H1 (cell line): ENCODE data around the gene MED16. TPM values are rescaled to one million over a fixed set of nuclear protein-coding genes. Genes with fewer than 3 reads are reported as not detected.

ENCODE experiments used
- CTCF ChIA-PET: fragments of 300-600 bp; sonication (Branson Sonifier 250); formaldehyde crosslinking; loops from one replicate; lab custom pipeline; 2021; ENCODE audit not compliant: partially characterized antibody; lab: Charles Lee
- POLR2A ChIA-PET: fragments of 300-600 bp; sonication (Branson Sonifier 250); formaldehyde crosslinking; loops from one replicate; lab custom pipeline; 2021; ENCODE audit warnings: inconsistent platforms; ENCODE audit not compliant: partially characterized antibody; lab: Charles Lee
- DNase-seq, 2 experiments: peaks; one replicate each; pipeline versions ENCODE4 v3.0.0 to v3.0.0-alpha.2; 2010 to 2022; ENCODE audit warnings: low spot score in 2 of 2, low read depth in 1 of 2, mixed read lengths in 1 of 2
- FAIRE-seq: peaks from 2 replicates; lab custom pipeline; 2011; peaks lifted over from hg19 to GRCh38; lab: Jason Lieb, UNC
- H2AFZ ChIP-seq: 2 replicates; pipeline ENCODE4 v1.8.1; 2012; ENCODE audit warnings: low read length, inconsistent platforms
- H2AK5ac ChIP-seq: 2 replicates; pipeline ENCODE4 v1.6.1; 2013; ENCODE audit warnings: low read depth, low read length
- H2BK120ac ChIP-seq: replicated peaks from 2 replicates; pipeline ENCODE3; 2013; ENCODE audit warnings: low read depth, low read length, inconsistent platforms
- H2BK12ac ChIP-seq: 2 replicates; pipeline ENCODE4 v1.6.1; 2013; ENCODE audit warnings: low read depth, low read length
- H2BK15ac ChIP-seq: 2 replicates; pipeline ENCODE4 v1.6.1; 2013; ENCODE audit warnings: low read length
- H2BK20ac ChIP-seq: 2 replicates; pipeline ENCODE4 v1.6.1; 2013; ENCODE audit warnings: low read length
- H2BK5ac ChIP-seq: 2 replicates; pipeline ENCODE4 v1.6.1; 2013; ENCODE audit warnings: low read depth, low read length
- H3K14ac ChIP-seq: 2 replicates; pipeline ENCODE4 v1.6.1; 2013; ENCODE audit warnings: inconsistent platforms; ENCODE audit not compliant: insufficient read length
- H3K18ac ChIP-seq: 2 replicates; pipeline ENCODE4 v1.6.1; 2013; ENCODE audit warnings: low read length; ENCODE audit errors: extremely low read depth
- H3K23ac ChIP-seq: 2 replicates; pipeline ENCODE4 v1.6.1; 2013; ENCODE audit warnings: inconsistent platforms; ENCODE audit not compliant: insufficient read length
- H3K23me2 ChIP-seq: 2 replicates; pipeline ENCODE4 v1.6.1; 2013; ENCODE audit warnings: low read depth, low read length
- H3K27ac ChIP-seq: 2 replicates; pipeline ENCODE4 v1.6.1; 2011; ENCODE audit warnings: low read depth, low read length, inconsistent platforms
- H3K27me3 ChIP-seq, 4 experiments: replicated peaks in 1 of 4; 1 replicate in 1 of 4; 2 replicates in 3 of 4; pipeline versions ENCODE4 v1.6.1 to v1.8.1; 2011 to 2013; ENCODE audit warnings: low read length in 3 of 4, mild to moderate bottlenecking in 3 of 4, inconsistent platforms in 2 of 4, mixed read lengths in 2 of 4, moderate library complexity in 1 of 4; ENCODE audit not compliant: control insufficient read depth in 3 of 4, insufficient read depth in 3 of 4; ENCODE audit errors: extremely low read depth in 1 of 4
- H3K36me3 ChIP-seq, 4 experiments: 2 replicates each; pipeline versions ENCODE4 v1.6.1 to v1.8.1; 2011 to 2013; ENCODE audit warnings: mild to moderate bottlenecking in 4 of 4, low read length in 3 of 4, moderate library complexity in 2 of 4, control low read depth in 1 of 4, inconsistent platforms in 1 of 4; ENCODE audit not compliant: insufficient read depth in 4 of 4, control insufficient read depth in 2 of 4
- H3K4ac ChIP-seq: replicated peaks from 2 replicates; pipeline ENCODE3; 2013; ENCODE audit warnings: low read length, low read depth, mixed read lengths, inconsistent platforms; ENCODE audit not compliant: insufficient read length
- H3K4me1 ChIP-seq, 4 experiments: replicated peaks in 1 of 4; 1 replicate in 1 of 4; 2 replicates in 3 of 4; pipeline versions ENCODE4 v1.6.1 to v1.8.1; 2011 to 2013; ENCODE audit warnings: low read length in 3 of 4, inconsistent platforms in 2 of 4, mixed read lengths in 1 of 4; ENCODE audit not compliant: insufficient read depth in 4 of 4, control insufficient read depth in 3 of 4
- H3K4me2 ChIP-seq, 2 experiments: 2 replicates each; pipeline versions ENCODE4 v1.6.1 to v1.8.1; 2011 to 2013; ENCODE audit warnings: low read depth in 2 of 2, low read length in 2 of 2, control low read depth in 1 of 2, inconsistent platforms in 1 of 2, mild to moderate bottlenecking in 1 of 2; ENCODE audit not compliant: insufficient read depth in 1 of 2
- H3K4me3 ChIP-seq, 4 experiments: fragments of 200-600, 300-600 bp in 1 of 4; sonication (generic), shearing (Covaris generic), sonication (Bioruptor Twin) in 1 of 4; 2 replicates each; pipeline versions ENCODE4 v1.5.1 to v1.8.1; 2011 to 2016; ENCODE audit warnings: low read length in 4 of 4, low read depth in 3 of 4, control low read depth in 2 of 4, inconsistent platforms in 2 of 4, mild to moderate bottlenecking in 2 of 4, mixed read lengths in 1 of 4, moderate library complexity in 1 of 4; ENCODE audit not compliant: insufficient read depth in 2 of 4; ENCODE audit errors: extremely low read depth in 1 of 4
- H3K56ac ChIP-seq: replicated peaks from 2 replicates; pipeline ENCODE3; 2013; ENCODE audit warnings: low read depth, mild to moderate bottlenecking, mixed read lengths, low read length, inconsistent platforms; ENCODE audit not compliant: insufficient read length
- H3K79me1 ChIP-seq: 2 replicates; pipeline ENCODE4 v1.6.1; 2013; ENCODE audit warnings: low read depth, low read length, control low read depth
- H3K79me2 ChIP-seq, 2 experiments: 2 replicates each; pipeline versions ENCODE4 v1.6.1 to v1.8.1; 2012 to 2013; ENCODE audit warnings: low read length in 2 of 2, mild to moderate bottlenecking in 2 of 2, inconsistent platforms in 1 of 2; ENCODE audit not compliant: insufficient read depth in 2 of 2, control insufficient read depth in 1 of 2
- H3K9ac ChIP-seq, 4 experiments: replicated peaks in 1 of 4; 1 replicate in 1 of 4; 2 replicates in 3 of 4; pipeline versions ENCODE4 v1.6.1 to v1.8.1; 2011 to 2013; ENCODE audit warnings: low read depth in 3 of 4, low read length in 3 of 4, control low read depth in 2 of 4, mild to moderate bottlenecking in 2 of 4, moderate library complexity in 2 of 4, inconsistent platforms in 1 of 4; ENCODE audit errors: extremely low read depth in 1 of 4
- H3K9me3 ChIP-seq, 2 experiments: 2 replicates each; pipeline versions ENCODE4 v1.6.1 to v1.8.1; 2012 to 2013; ENCODE audit warnings: mild to moderate bottlenecking in 2 of 2, moderate library complexity in 2 of 2, control low read depth in 1 of 2, inconsistent platforms in 1 of 2, low read depth in 1 of 2, low read length in 1 of 2, mixed read lengths in 1 of 2; ENCODE audit not compliant: insufficient read depth in 2 of 2
- H4K20me1 ChIP-seq, 2 experiments: replicated peaks in 1 of 2; 2 replicates each; pipeline versions ENCODE3 to v1.8.1; 2011 to 2013; ENCODE audit warnings: inconsistent platforms in 2 of 2, low read length in 2 of 2, mild to moderate bottlenecking in 1 of 2; ENCODE audit not compliant: insufficient read depth in 2 of 2, control insufficient read depth in 1 of 2
- H4K5ac ChIP-seq: 2 replicates; pipeline ENCODE4 v1.6.1; 2013; ENCODE audit warnings: low read length, low read depth, mixed read lengths, inconsistent platforms; ENCODE audit not compliant: insufficient read length
- H4K8ac ChIP-seq: 2 replicates; pipeline ENCODE4 v1.8.0; 2013; ENCODE audit warnings: mild to moderate bottlenecking, moderate library complexity, low read length, inconsistent platforms; ENCODE audit not compliant: insufficient read depth; ENCODE audit errors: extremely low read depth
- H4K91ac ChIP-seq: replicated peaks from 2 replicates; pipeline ENCODE3; 2013; ENCODE audit warnings: low read length, mixed read lengths, inconsistent platforms; ENCODE audit not compliant: insufficient read length
- EZH2 ChIP-seq: fragments of 200-600 bp; sonication (generic); IDR thresholded peaks from 2 replicates; pipeline ENCODE4 v1.7.1; 2012; ENCODE audit warnings: low read depth, mild to moderate bottlenecking, moderate library complexity, low read length, inconsistent platforms; ENCODE audit not compliant: severe bottlenecking
- KDM4A ChIP-seq: IDR thresholded peaks from one replicate; pipeline ENCODE4 v1.7.1; 2012; ENCODE audit warnings: low read depth, mild to moderate bottlenecking, moderate library complexity, low read length, inconsistent platforms; ENCODE audit not compliant: severe bottlenecking
- PHF8 ChIP-seq: fragments of 200-600 bp; sonication (generic); conservative IDR thresholded peaks from 2 replicates; pipeline ENCODE4 v1.7.1; 2012; ENCODE audit warnings: low read depth, mild to moderate bottlenecking, inconsistent platforms, low read length, moderate library complexity
- TAF1 ChIP-seq: IDR thresholded peaks from 2 replicates; pipeline ENCODE4 v1.6.1; 2011; ENCODE audit warnings: mild to moderate bottlenecking, low read depth, low read length
- WGBS, 2 experiments: shearing (Covaris generic) in 1 of 2; methylation state at CpG; one replicate each; pipeline versions ENCODE4 v1.1.6 to v1.1.7; 2013 to 2015; ENCODE audit warnings: low lambda C conversion rate in 2 of 2, mixed read lengths in 2 of 2, inconsistent platforms in 1 of 2, low coverage in 1 of 2, missing lambda C conversion rate in 1 of 2; ENCODE audit not compliant: insufficient replicate concordance in 2 of 2, insufficient coverage in 1 of 2, insufficient read length in 1 of 2; ENCODE audit errors: extremely low coverage in 1 of 2, missing lambda C conversion rate in 1 of 2; 5-methylcytosine and 5-hydroxymethylcytosine counted together
- polyA plus RNA-seq, 7 experiments: library from polyadenylated mRNA; depleted of rRNA in 3 of 7; stranded (reverse) in 5 of 7; unstranded in 2 of 7; fragments of >200 nt in 5 of 7; fragments of 200-250 nt in 2 of 7; gene quantifications; 1 replicate in 5 of 7; 2 replicates in 1 of 7; 4 replicates in 1 of 7; pipeline versions ENCODE4 v1.2.1 to v1.2.3, GENCODE V29; 2011 to 2013; ENCODE audit warnings: missing spikeins in 2 of 7, mixed read lengths in 2 of 7
- total RNA-seq: library from RNA; stranded (reverse); fragmentation: NEBNext Ultra II Directional; extraction: Animal tissue kit (Norgen Biotek cat#: 25700); gene quantifications from 2 replicates; pipeline ENCODE4 v1.2.1, GENCODE V29; 2021

Gene MED16
- total and polyA plus RNA-seq, 2 of the 8 experiments (the other 6 are each of a cell fraction or from before 2014, with no cell fraction given): 51.0 to 67.2 TPM

- Histone ChIP-seq H3K27me3 (no peaks in the 10 kb centered on the region), H4K8ac (peak within 1 kb of the TSS; percentile 95), H4K20me1 (peaks cover 0 to 2% of the 10 kb centered on the region in 2 experiments), H3K4me1 (peaks cover 0 to 7% (median 5%) of the 10 kb centered on the region in 4 experiments; a peak in 5 of 7 replicates), H3K4ac (no peak within 1 kb of the TSS), H3K9ac (peak within 1 kb of the TSS in 3 of 4 experiments; percentile 31 to 59 (median 50); a peak in 4 of 7 replicates), H3K23ac (no peak within 1 kb of the TSS), H3K23me2 (peaks cover 4% of the 10 kb centered on the region; the same call in 1 of the 2 replicates), H3K79me2 (peaks cover 0 to 11% of the 10 kb centered on the region in 2 experiments; a peak in 1 of 4 replicates), H3K36me3 (no peaks in the 10 kb centered on the region), H2BK12ac (no peak within 1 kb of the TSS), H3K56ac (no peak within 1 kb of the TSS), H3K4me3 (peak within 1 kb of the TSS; percentile 49 to 95 (median 62)), H3K4me2 (peak within 1 kb of the TSS; percentile 33 to 57), H2BK120ac (no peak within 1 kb of the TSS), H2AK5ac (0 out of 2 replicates have a peak within 1 kb of the TSS, but pooled peaks have one; percentile 13), H3K9me3 (no peaks in the 10 kb centered on the region), H2BK5ac (no peak within 1 kb of the TSS), H3K18ac (peak within 1 kb of the TSS; percentile 90), H2BK20ac (no peak within 1 kb of the TSS), H4K5ac (peak within 1 kb of the TSS; percentile 52), H2BK15ac (no peak within 1 kb of the TSS; the same call in 1 of the 2 replicates), H2AFZ (no peak within 1 kb of the TSS), H3K79me1 (peaks cover 5% of the 10 kb centered on the region; the same call in 1 of the 2 replicates), H4K91ac (peak within 1 kb of the TSS; percentile 65), H3K27ac (no peak within 1 kb of the TSS), H3K14ac (no peak within 1 kb of the TSS)
- WGBS, 2 experiments: no CpG with 5 or more reads among the region's 86 CpGs
- CTCF ChIA-PET: no interaction called here
- FAIRE-seq: no peak
- 0 out of 2 replicates have a peak, but pooled peaks have one; percentile 25 for TF ChIP-seq PHF8
- 0 out of 2 replicates have a peak, but pooled peaks have one; percentile 7 for TF ChIP-seq TAF1
- peak; percentile 16 for TF ChIP-seq KDM4A
- TF ChIP-seq EZH2: no peak
- DNase-seq: peak in 1 of 2 experiments; percentile 84
- POLR2A ChIA-PET: interaction anchor here (1.4 to 12.0 kb wide), 4 partner anchors 9 to 28 kb away, joined by 4 to 277 read pairs (median 12); partner anchors contain the start of gene PTBP1
Observed at GRCh38 chr19:821825-822503, 71.0 kb downstream of the MED16 start, which contains the start of gene PLPPR3. PLPPR3 (minus strand) TSS chr19:821955; CDS start chr19:821559, 396 bp downstream.
